Loucy (cell line): Measurements from ENCODE around the gene DLL4.

ENCODE experiments used
- EZH2phosphoT487 ChIP-seq: fragments of 200-600 bp; IDR thresholded peaks from 2 replicates; pipeline ENCODE4 v1.6.1; 2018; ENCODE audit warnings: antibody characterized with exemption, mild to moderate bottlenecking, moderate library complexity, borderline replicate concordance
- TF ChIP-seq, protein P1 (sequence below): fragments of 200-600 bp; sonication (generic); conservative IDR thresholded peaks from 2 replicates; pipeline ENCODE4 v1.5.1; 2014; ENCODE audit warnings: mild to moderate bottlenecking, antibody characterized with exemption, low read length

DNA sequence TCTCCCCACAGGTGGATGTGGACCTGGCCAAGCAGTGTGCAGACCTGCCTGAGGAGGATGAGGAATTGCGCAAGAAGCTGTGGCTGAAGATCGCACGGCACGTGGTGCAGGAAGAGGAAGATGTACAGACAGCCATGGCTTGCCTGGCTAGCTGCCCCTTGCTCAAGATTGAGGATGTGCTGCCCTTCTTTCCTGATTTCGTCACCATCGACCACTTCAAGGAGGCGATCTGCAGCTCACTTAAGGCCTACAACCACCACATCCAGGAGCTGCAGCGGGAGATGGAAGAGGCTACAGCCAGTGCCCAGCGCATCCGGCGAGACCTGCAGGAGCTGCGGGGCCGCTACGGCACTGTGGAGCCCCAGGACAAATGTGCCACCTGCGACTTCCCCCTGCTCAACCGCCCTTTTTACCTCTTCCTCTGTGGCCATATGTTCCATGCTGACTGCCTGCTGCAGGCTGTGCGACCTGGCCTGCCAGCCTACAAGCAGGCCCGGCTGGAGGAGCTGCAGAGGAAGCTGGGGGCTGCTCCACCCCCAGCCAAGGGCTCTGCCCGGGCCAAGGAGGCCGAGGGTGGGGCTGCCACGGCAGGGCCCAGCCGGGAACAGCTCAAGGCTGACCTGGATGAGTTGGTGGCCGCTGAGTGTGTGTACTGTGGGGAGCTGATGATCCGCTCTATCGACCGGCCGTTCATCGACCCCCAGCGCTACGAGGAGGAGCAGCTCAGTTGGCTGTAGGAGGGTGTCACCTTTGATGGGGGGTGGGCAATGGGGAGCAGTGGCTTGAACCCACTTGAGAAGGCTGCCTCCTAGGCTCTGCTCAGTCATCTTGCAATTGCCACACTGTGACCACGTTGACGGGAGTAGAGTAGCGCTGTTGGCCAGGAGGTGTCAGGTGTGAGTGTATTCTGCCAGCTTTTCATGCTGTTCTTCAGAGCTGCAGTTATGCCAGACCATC, 26.3 kb upstream of the DLL4 start:
- TF ChIP-seq, protein P1, sequence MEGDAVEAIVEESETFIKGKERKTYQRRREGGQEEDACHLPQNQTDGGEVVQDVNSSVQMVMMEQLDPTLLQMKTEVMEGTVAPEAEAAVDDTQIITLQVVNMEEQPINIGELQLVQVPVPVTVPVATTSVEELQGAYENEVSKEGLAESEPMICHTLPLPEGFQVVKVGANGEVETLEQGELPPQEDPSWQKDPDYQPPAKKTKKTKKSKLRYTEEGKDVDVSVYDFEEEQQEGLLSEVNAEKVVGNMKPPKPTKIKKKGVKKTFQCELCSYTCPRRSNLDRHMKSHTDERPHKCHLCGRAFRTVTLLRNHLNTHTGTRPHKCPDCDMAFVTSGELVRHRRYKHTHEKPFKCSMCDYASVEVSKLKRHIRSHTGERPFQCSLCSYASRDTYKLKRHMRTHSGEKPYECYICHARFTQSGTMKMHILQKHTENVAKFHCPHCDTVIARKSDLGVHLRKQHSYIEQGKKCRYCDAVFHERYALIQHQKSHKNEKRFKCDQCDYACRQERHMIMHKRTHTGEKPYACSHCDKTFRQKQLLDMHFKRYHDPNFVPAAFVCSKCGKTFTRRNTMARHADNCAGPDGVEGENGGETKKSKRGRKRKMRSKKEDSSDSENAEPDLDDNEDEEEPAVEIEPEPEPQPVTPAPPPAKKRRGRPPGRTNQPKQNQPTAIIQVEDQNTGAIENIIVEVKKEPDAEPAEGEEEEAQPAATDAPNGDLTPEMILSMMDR = no peak
- TF ChIP-seq EZH2phosphoT487 = no peak
